Vagina (tissue), 2 donors: ENCODE results near the gene PTPRN2.

ENCODE experiments used
- CTCF ChIP-seq, 3 experiments: fragments of 450-650 bp in 2 of 3; fragments of 200-600 bp in 1 of 3; sonication (generic) in 1 of 3; IDR thresholded peaks; one replicate each; pipeline ENCODE4 v1.5.1; 2017 to 2019; ENCODE audit warnings: antibody characterized with exemption in 3 of 3, mild to moderate bottlenecking in 2 of 3, moderate library complexity in 2 of 3
- POLR2A ChIP-seq, 2 donors: fragments of 450-650 bp; IDR thresholded peaks; one replicate each; pipeline ENCODE4 v1.6.1; 2017; ENCODE audit warnings: antibody characterized with exemption in 2 of 2, mild to moderate bottlenecking in 2 of 2, moderate library complexity in 2 of 2
- POLR2AphosphoS5 ChIP-seq, 2 donors: sonication (generic); formaldehyde crosslinking; IDR thresholded peaks; one replicate each; pipeline ENCODE4 v1.9.0; 2017; ENCODE audit warnings: antibody characterized with exemption in 2 of 2, mild to moderate bottlenecking in 2 of 2, low read depth in 1 of 2; ENCODE audit not compliant: insufficient read depth in 1 of 2

- no peak for TF ChIP-seq CTCF (IDR thresholded peaks at IDR 0.05)
- TF ChIP-seq POLR2A (IDR thresholded peaks at IDR 0.05), result no peak
- no peak for TF ChIP-seq POLR2AphosphoS5 (IDR thresholded peaks at IDR 0.05; ENCODE audit: insufficient read depth in 1 of 2, low read depth in 1 of 2)
These were observed 37.8 kb downstream of the PTPRN2 start for GRCh38 chr7:158549616-158550393.
